HG03103 (cell line): ENCODE results near the gene TRMT1.

Experiments
- ATAC-seq: cut with Tn5 transposase; IDR thresholded peaks from one replicate; pipeline ENCODE4 v1.9.1; 2021; ENCODE audit warnings: low read depth; ENCODE audit not compliant: unreplicated experiment

TRMT1 gene

GRCh38 chr19:13074378-13074777, 42.2 kb downstream of the TRMT1 start:
- no peak for ATAC-seq

GRCh38 chr19:13073263-13073662, 43.3 kb downstream of the TRMT1 start:
- no peak for ATAC-seq

- ATAC-seq: no peak
Measured at GRCh38 chr19:13072188-13072908, 44.2 kb downstream of the TRMT1 start.

GRCh38 chr19:13071444-13072187, 44.9 kb downstream of the TRMT1 start:
- no peak for ATAC-seq

- ATAC-seq: no peak
Measured at GRCh38 chr19:13070425-13071140, 46.0 kb downstream of the TRMT1 start.

GRCh38 chr19:13069415-13070359, 46.9 kb downstream of the TRMT1 start:
- ATAC-seq: no peak

GRCh38 chr19:13068085-13068846, 48.3 kb downstream of the TRMT1 start:
- no peak for ATAC-seq

GRCh38 chr19:13066933-13067807, 49.4 kb downstream of the TRMT1 start:
- no peak for ATAC-seq

GRCh38 chr19:13066226-13066625, 50.3 kb downstream of the TRMT1 start:
- ATAC-seq: no peak

- ATAC-seq: no peak
Measured at GRCh38 chr19:13064092-13064489, 52.4 kb downstream of the TRMT1 start.

- no peak for ATAC-seq
Measured at GRCh38 chr19:13063461-13064091, 53.0 kb downstream of the TRMT1 start.

GRCh38 chr19:13062317-13062716, 54.2 kb downstream of the TRMT1 start:
- no peak for ATAC-seq

GRCh38 chr19:13060964-13061927, 55.3 kb downstream of the TRMT1 start:
- no peak for ATAC-seq

- ATAC-seq: no peak
Measured at GRCh38 chr19:13060233-13060963, 56.1 kb downstream of the TRMT1 start.

- ATAC-seq: no peak
Measured at GRCh38 chr19:13058951-13059660, 57.4 kb downstream of the TRMT1 start.

- no peak for ATAC-seq
Measured at GRCh38 chr19:13057744-13058143, 58.8 kb downstream of the TRMT1 start.
